GM21390 (cell line): ENCODE measurements around the gene SAT2.

ENCODE experiments used
- ATAC-seq: cut with Tn5 transposase; IDR thresholded peaks from one replicate; pipeline ENCODE4 v1.9.1; 2021; ENCODE audit not compliant: unreplicated experiment

Gene SAT2

GRCh38 chr17:7576432-7576937 lies 51.1 kb downstream of the SAT2 start:
- no peak for ATAC-seq
